OCI-LY3 (cell line): ENCODE measurements around the gene FLVCR2.
A peak's percentile ranks its signal among the peaks of the same experiment; 100 is the strongest.

Experiments used
- H2AFZ ChIP-seq: fragments of 200-600, 300-600 bp; shearing (Covaris generic); 2 replicates; pipeline ENCODE4 v1.6.0; 2014; ENCODE audit warnings: antibody characterized with exemption, low read depth, low read length
- H3K27ac ChIP-seq: fragments of 200-600, 300-600 bp; sonication (generic); 2 replicates; pipeline ENCODE4 v1.5.1; 2014; ENCODE audit warnings: mild to moderate bottlenecking, low read length, moderate library complexity, mixed read lengths
- H3K27me3 ChIP-seq: fragments of 200-600, 300-600 bp; sonication (generic); 2 replicates; pipeline ENCODE4 v1.6.1; 2014; ENCODE audit warnings: low read depth, low read length, mixed read lengths
- H3K36me3 ChIP-seq: fragments of 200-600, 300-600 bp; sonication (generic); replicated peaks from 2 replicates; pipeline ENCODE3; 2014; ENCODE audit warnings: low read depth, low read length, mixed read lengths
- H3K4me1 ChIP-seq: fragments of 300-600, 200-600 bp; sonication (generic); 2 replicates; pipeline ENCODE4 v1.6.1; 2014; ENCODE audit warnings: low read length, mixed read lengths
- H3K4me2 ChIP-seq: fragments of 200-600, 300-600 bp; sonication (generic); 2 replicates; pipeline ENCODE4 v1.6.1; 2014; ENCODE audit warnings: low read length, mixed read lengths
- H3K4me3 ChIP-seq: fragments of 300-600, 200-600 bp; sonication (generic); 2 replicates; pipeline ENCODE4 v1.5.1; 2014; ENCODE audit warnings: antibody characterized with exemption, mild to moderate bottlenecking, low read length, moderate library complexity
- H3K79me2 ChIP-seq: fragments of 300-600, 200-600 bp; shearing (Covaris generic); 2 replicates; pipeline ENCODE4 v1.6.1; 2014; ENCODE audit warnings: mild to moderate bottlenecking, low read length, mixed read lengths
- H3K9ac ChIP-seq: fragments of 300-600, 200-600 bp; shearing (Covaris generic); 2 replicates; pipeline ENCODE4 v1.6.0; 2014; ENCODE audit warnings: mild to moderate bottlenecking, low read length, moderate library complexity
- H3K9me3 ChIP-seq: fragments of 200-600, 300-600 bp; shearing (Covaris generic); 2 replicates; pipeline ENCODE4 v1.6.1; 2014; ENCODE audit warnings: low read length, mixed read lengths; ENCODE audit not compliant: insufficient read depth
- H4K20me1 ChIP-seq: fragments of 200-600, 300-600 bp; sonication (generic); 2 replicates; pipeline ENCODE4 v1.6.1; 2016; ENCODE audit warnings: low read length, mixed read lengths; ENCODE audit not compliant: insufficient read depth
- EZH2phosphoT487 ChIP-seq: fragments of 200-600 bp; shearing (Covaris generic); IDR thresholded peaks from 2 replicates; pipeline ENCODE4 v1.6.1; 2018; ENCODE audit warnings: antibody characterized with exemption, mixed run types, low read depth
- TF ChIP-seq, protein P1 (sequence below): fragments of 200-600, 300-600 bp; sonication (generic); IDR thresholded peaks from 2 replicates; pipeline ENCODE4 v1.5.1; 2014; ENCODE audit warnings: antibody characterized with exemption, low read length, low read depth

The FLVCR2 gene, protein sequence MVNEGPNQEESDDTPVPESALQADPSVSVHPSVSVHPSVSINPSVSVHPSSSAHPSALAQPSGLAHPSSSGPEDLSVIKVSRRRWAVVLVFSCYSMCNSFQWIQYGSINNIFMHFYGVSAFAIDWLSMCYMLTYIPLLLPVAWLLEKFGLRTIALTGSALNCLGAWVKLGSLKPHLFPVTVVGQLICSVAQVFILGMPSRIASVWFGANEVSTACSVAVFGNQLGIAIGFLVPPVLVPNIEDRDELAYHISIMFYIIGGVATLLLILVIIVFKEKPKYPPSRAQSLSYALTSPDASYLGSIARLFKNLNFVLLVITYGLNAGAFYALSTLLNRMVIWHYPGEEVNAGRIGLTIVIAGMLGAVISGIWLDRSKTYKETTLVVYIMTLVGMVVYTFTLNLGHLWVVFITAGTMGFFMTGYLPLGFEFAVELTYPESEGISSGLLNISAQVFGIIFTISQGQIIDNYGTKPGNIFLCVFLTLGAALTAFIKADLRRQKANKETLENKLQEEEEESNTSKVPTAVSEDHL

DNA sequence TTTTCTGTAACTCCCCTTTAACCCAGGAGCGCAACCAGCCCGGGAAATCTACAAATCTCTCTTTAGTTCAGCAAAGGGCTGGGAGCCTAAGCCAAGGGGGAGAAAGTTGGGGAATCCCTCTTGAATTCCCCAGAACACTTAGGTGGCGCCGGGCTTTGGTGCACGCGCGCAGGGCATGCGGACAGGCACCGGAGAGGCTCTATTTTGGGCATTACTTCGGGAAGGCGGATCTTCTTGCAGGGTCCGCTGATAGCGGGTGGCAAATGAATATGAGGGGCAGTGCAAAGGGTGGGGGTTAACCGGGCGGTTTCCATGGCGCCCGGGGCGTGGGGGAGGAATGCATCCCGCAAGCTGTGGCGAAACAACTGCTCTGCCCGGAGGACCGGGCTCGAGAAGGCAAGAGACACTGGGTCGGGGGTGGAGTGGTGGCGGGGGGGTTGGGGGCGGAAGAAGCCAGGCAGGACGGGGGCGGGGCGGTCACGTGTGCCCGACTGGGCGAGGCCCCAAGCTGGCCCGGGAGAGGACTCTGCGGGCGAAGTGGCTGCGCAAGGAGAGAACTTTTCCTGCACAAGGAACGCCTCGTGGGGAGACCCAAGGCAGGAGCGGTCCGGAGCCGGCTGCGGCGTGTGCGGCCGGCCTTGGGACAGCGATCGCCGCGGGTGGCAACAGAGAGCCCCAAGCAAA, at the start of gene FLVCR2:
TSS of gene FLVCR2 (plus strand) at position 519 of the 684 bp plus-strand sequence. CDS start 353 bp downstream, outside the sequence.
- Histone ChIP-seq H4K20me1 (no peaks in the 10 kb centered on the region), H3K4me2 (peak within 1 kb of the TSS; percentile 87), H3K36me3 (no peaks in the 10 kb centered on the region), H3K9ac (peak within 1 kb of the TSS; percentile 63), H3K79me2 (no peaks in the 10 kb centered on the region), H3K27ac (peak within 1 kb of the TSS; percentile 36), H3K4me3 (peak within 1 kb of the TSS; percentile 76), H3K4me1 (peaks cover 19% of the 10 kb centered on the region), H3K27me3 (no peaks in the 10 kb centered on the region), H2AFZ (peak within 1 kb of the TSS; percentile 64; the same call in 1 of the 2 replicates), H3K9me3 (no peaks in the 10 kb centered on the region)
- no peak for TF ChIP-seq EZH2phosphoT487
- TF ChIP-seq, protein P1, sequence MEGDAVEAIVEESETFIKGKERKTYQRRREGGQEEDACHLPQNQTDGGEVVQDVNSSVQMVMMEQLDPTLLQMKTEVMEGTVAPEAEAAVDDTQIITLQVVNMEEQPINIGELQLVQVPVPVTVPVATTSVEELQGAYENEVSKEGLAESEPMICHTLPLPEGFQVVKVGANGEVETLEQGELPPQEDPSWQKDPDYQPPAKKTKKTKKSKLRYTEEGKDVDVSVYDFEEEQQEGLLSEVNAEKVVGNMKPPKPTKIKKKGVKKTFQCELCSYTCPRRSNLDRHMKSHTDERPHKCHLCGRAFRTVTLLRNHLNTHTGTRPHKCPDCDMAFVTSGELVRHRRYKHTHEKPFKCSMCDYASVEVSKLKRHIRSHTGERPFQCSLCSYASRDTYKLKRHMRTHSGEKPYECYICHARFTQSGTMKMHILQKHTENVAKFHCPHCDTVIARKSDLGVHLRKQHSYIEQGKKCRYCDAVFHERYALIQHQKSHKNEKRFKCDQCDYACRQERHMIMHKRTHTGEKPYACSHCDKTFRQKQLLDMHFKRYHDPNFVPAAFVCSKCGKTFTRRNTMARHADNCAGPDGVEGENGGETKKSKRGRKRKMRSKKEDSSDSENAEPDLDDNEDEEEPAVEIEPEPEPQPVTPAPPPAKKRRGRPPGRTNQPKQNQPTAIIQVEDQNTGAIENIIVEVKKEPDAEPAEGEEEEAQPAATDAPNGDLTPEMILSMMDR, result no peak

- no peaks in the 10 kb centered on the region for H3K27me3 ChIP-seq
- H3K79me2 ChIP-seq, result peaks cover 100% of the 10 kb centered on the region
- peak overlapping the region; percentile 61 for H3K4me2 ChIP-seq
- H2AFZ ChIP-seq, result no peak overlapping the region
- TF ChIP-seq, protein P1, result no peak
- no peak for TF ChIP-seq EZH2phosphoT487
- H3K4me1 ChIP-seq, result peaks cover 95% of the 10 kb centered on the region
- H3K4me3 ChIP-seq, result peak overlapping the region; percentile 54
- peak overlapping the region; percentile 40 for H3K9ac ChIP-seq
- H3K9me3 ChIP-seq, result no peaks in the 10 kb centered on the region
- H3K27ac ChIP-seq, result peak overlapping the region; percentile 99
- H4K20me1 ChIP-seq, result peaks cover 61% of the 10 kb centered on the region
- H3K36me3 ChIP-seq, result peaks cover 87% of the 10 kb centered on the region
Observed at GRCh38 chr14:75531256-75531655, 47.2 kb upstream of the FLVCR2 start.

- peak overlapping the region; percentile 40; the same call in 1 of the 2 replicates for H3K9ac ChIP-seq
- no peaks in the 10 kb centered on the region for H3K9me3 ChIP-seq
- H3K79me2 ChIP-seq, result peaks cover 100% of the 10 kb centered on the region
- peaks cover 84% of the 10 kb centered on the region for H3K36me3 ChIP-seq
- H3K27me3 ChIP-seq, result no peaks in the 10 kb centered on the region
- TF ChIP-seq, protein P1, result no peak
- TF ChIP-seq EZH2phosphoT487, result no peak
- peaks cover 94% of the 10 kb centered on the region for H3K4me1 ChIP-seq
- peak overlapping the region; percentile 99 for H3K27ac ChIP-seq
- peaks cover 60% of the 10 kb centered on the region for H4K20me1 ChIP-seq
- H3K4me2 ChIP-seq, result peak overlapping the region; percentile 61
- peak overlapping the region; percentile 54 for H3K4me3 ChIP-seq
- H2AFZ ChIP-seq, result no peak overlapping the region
Observed at GRCh38 chr14:75531660-75532317, 46.6 kb upstream of the FLVCR2 start.
